Thymus (tissue), 11 donors: ENCODE results near the gene COG6. TPM values are rescaled to one million over a fixed set of nuclear protein-coding genes. Genes with fewer than 3 reads are reported as not detected.

Experiments
- DNase-seq, 9 donors: peaks; one replicate each; pipeline ENCODE4 v3.0.0-alpha.2; 2013; ENCODE audit warnings: low spot score in 9 of 9, low read depth in 6 of 9, missing footprints in 1 of 9
- H3K27ac ChIP-seq, 2 donors: one replicate each; pipeline ENCODE4 v1.5.1; 2013; ENCODE audit warnings: control low read depth in 1 of 2, low read depth in 1 of 2, low read length in 1 of 2, mild to moderate bottlenecking in 1 of 2, moderate library complexity in 1 of 2
- H3K27me3 ChIP-seq, 2 donors: one replicate each; pipeline ENCODE4 v1.5.1; 2013; ENCODE audit warnings: low read length in 1 of 2; ENCODE audit not compliant: control insufficient read depth in 2 of 2, insufficient read depth in 1 of 2
- H3K36me3 ChIP-seq, 2 donors: one replicate each; pipeline ENCODE4 v1.5.1; 2013; ENCODE audit warnings: low read length in 1 of 2, mild to moderate bottlenecking in 1 of 2, moderate library complexity in 1 of 2; ENCODE audit not compliant: control insufficient read depth in 2 of 2, insufficient read depth in 2 of 2
- H3K4me1 ChIP-seq, 2 donors: one replicate each; pipeline ENCODE4 v1.5.1; 2013; ENCODE audit warnings: low read length in 2 of 2; ENCODE audit not compliant: control insufficient read depth in 2 of 2, insufficient read depth in 2 of 2
- H3K4me3 ChIP-seq, 2 donors: one replicate each; pipeline ENCODE4 v1.5.1; 2013; ENCODE audit warnings: low read length in 2 of 2, control low read depth in 1 of 2, mild to moderate bottlenecking in 1 of 2
- H3K9me3 ChIP-seq, 2 donors: one replicate each; pipeline ENCODE4 v1.5.1; 2013; ENCODE audit warnings: low read length in 1 of 2, mild to moderate bottlenecking in 1 of 2; ENCODE audit not compliant: control insufficient read depth in 2 of 2, insufficient read depth in 1 of 2
- WGBS: extraction: QIAGEN DNeasy Blood & Tissue Kit; methylation state at CpG from one replicate; pipeline ENCODE4 v1.1.7; 2013; 5-methylcytosine and 5-hydroxymethylcytosine counted together
- polyA plus RNA-seq: library from polyadenylated mRNA; stranded (reverse); fragments of 200-250 nt; gene quantifications from one replicate; pipeline ENCODE4 v1.2.3, GENCODE V29; 2013
- total RNA-seq: library from RNA; stranded (reverse); fragments of 120-200 nt; gene quantifications from one replicate; pipeline ENCODE4 v1.2.4, GENCODE V29; 2013
- donor health status: healthy.

The COG6 gene
- total and polyA plus RNA-seq, 2 donors, result 12.9 to 15.7 TPM

DNA sequence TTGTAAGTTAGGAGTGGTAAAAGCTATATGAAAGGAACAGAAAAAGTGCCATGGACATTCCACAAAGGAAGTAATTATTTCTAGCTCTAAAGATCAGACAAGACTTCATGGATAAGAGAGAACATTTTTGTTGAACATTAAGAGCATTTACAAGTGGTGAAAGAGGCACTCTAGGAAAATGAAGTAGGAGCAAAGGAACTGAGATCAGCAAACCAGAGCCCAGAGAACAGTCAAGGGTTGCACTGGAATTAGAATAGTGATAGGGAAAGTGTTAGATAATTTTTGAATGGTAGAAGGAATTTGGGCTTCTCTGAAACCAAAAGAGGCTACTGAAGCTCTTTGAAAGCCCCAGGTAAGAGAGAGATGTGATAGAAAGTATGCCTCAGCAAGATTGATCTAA, 94.1 kb downstream of the COG6 start:
- H3K27ac ChIP-seq, result no peak overlapping the region
- no peaks in the 10 kb centered on the region for H3K4me1 ChIP-seq
- H3K27me3 ChIP-seq, result no peaks in the 10 kb centered on the region
- no peaks in the 10 kb centered on the region for H3K9me3 ChIP-seq
- H3K36me3 ChIP-seq, result no peaks in the 10 kb centered on the region
- H3K4me3 ChIP-seq, result no peak overlapping the region
- no peak for DNase-seq

DNA sequence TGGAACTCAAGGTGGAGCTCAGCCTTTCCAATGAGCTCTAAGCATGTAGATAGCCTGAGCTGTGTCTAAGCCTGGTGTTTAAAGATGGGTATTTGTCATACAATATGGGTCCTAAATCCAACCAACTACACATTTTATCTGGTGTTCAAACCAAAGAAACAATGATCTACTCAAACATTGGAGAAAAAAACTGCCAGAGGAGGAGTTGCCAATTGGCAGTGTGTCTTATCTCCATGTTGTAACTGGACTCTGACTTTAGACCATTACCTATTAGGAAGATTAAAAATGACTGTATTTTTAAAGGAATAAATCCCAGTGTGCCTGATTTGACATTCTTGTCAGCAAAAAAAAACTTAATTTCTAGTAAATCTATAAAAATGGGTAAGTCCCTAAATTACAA, 96.3 kb downstream of the COG6 start:
- H3K27me3 ChIP-seq, result no peaks in the 10 kb centered on the region
- no peak overlapping the region for H3K4me3 ChIP-seq
- DNase-seq, result no peak
- H3K9me3 ChIP-seq, result no peaks in the 10 kb centered on the region
- no peaks in the 10 kb centered on the region for H3K4me1 ChIP-seq
- no peaks in the 10 kb centered on the region for H3K36me3 ChIP-seq
- H3K27ac ChIP-seq, result no peak overlapping the region

DNA sequence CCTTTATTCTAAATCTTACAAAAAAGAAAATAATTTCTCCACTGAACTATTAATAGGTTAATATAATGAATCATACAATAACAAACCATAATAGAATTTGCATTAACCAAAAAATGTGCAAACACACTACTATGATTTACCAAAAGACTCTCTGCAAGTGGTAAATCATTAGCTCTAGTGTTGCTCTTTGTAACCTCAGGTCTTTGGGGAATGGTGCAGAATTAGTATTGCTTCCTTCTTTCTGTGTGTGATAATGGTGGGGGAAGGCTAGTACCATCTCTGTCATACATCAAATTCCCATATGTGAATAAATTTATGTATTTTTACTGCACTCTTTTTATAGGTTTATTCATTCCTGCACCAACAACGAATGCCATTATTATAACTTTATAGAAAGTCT, 105.1 kb downstream of the COG6 start:
- Histone ChIP-seq H3K4me1 (no peaks in the 10 kb centered on the region), H3K9me3 (no peaks in the 10 kb centered on the region), H3K27me3 (no peaks in the 10 kb centered on the region), H3K4me3 (no peak overlapping the region), H3K27ac (no peak overlapping the region), H3K36me3 (no peaks in the 10 kb centered on the region)
- WGBS, result 97% methylated on average over 1 of the region's 1 CpG
- no peak for DNase-seq

DNA sequence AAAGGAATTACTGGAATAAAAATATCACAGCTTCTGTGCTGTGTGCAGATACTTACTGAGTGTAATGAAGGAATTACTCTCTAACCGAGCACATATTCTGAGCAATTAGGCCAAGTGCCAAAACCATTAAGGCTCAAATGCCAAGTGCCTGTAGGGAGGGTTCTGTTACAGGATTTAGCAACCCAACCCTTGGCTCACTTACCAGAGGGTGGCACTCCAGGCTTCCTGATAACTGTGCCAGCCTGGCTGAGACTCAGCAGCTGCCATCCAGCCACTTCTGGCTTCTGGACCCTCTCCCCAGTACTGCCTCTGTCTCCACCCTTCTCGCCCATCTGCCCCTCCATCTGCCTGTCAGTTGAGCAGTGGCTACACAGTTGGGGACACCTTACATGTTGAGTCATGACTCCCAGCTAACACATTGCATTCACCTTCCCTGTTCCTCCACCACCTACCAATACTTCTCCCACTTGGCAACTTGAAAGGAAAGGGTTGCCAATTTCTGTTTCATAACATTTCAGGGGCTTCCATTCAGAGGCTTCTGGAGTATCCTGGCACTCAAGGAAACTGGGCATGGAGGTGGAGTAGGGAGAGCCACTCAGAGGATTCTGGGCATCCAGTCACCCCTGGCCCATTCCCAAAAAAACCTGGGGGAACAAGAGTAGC, 110.5 kb downstream of the COG6 start:
- Histone ChIP-seq H3K9me3 (no peaks in the 10 kb centered on the region), H3K27me3 (no peaks in the 10 kb centered on the region), H3K4me1 (peaks cover 0 to 5% of the 10 kb centered on the region in 2 donors), H3K27ac (no peak overlapping the region), H3K36me3 (no peaks in the 10 kb centered on the region), H3K4me3 (no peak overlapping the region)
- peak in 1 of 9 donors; percentile 5 for DNase-seq
- WGBS, result 87% methylated on average over 2 of the region's 2 CpGs

- H3K27ac ChIP-seq, result no peak overlapping the region
- peaks cover 0 to 5% of the 10 kb centered on the region in 2 donors for H3K4me1 ChIP-seq
- DNase-seq, result no peak
- 92% methylated on average over 2 of the region's 2 CpGs for WGBS
- H3K9me3 ChIP-seq, result no peaks in the 10 kb centered on the region
- no peak overlapping the region for H3K4me3 ChIP-seq
- no peaks in the 10 kb centered on the region for H3K27me3 ChIP-seq
- no peaks in the 10 kb centered on the region for H3K36me3 ChIP-seq
These were observed 111.1 kb downstream of the COG6 start for GRCh38 chr13:39766464-39767158.

DNA sequence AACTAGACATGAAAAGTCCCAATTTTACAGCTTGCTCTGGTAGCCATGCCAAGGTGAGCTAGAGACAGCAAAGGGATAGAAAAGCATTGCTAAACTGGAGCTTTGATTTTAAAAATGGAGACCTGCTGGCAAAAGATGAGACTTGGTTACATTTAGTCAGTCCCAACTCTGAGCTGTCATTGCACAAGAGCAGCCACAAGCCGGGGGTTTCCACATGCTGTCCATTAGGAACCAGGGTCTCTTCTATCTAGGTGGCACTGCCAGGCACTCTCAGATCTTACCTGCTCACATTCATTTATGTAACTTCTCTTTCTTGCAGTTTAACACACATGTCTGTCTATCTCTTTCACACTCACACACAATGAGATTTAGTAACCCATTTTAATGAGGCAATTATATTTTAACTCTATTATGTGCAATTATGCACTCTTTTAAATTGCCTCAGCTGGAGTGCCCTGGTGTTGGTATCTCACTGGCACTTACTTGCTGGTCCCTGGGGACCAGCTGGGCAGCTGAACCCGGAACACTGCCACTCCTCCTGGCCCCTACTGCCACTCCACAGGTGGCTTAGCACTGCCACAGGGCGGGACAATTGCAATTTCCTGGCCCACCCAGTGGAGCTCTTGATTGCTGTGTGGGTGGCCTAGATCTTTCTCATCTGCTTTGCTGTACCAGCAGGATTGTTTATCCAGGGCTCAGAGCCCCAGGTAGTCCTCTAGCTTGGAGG, 112.5 kb downstream of the COG6 start:
- Histone ChIP-seq H3K27ac (no peak overlapping the region), H3K27me3 (no peaks in the 10 kb centered on the region), H3K36me3 (no peaks in the 10 kb centered on the region), H3K9me3 (no peaks in the 10 kb centered on the region), H3K4me1 (peaks cover 0 to 5% of the 10 kb centered on the region in 2 donors), H3K4me3 (no peak overlapping the region)
- DNase-seq, result no peak
- WGBS, result 91% methylated on average over 3 of the region's 3 CpGs

GRCh38 chr13:39768962-39769361, 113.5 kb downstream of the COG6 start:
- no peaks in the 10 kb centered on the region for H3K9me3 ChIP-seq
- no peak overlapping the region for H3K27ac ChIP-seq
- peaks cover 0 to 5% of the 10 kb centered on the region in 2 donors for H3K4me1 ChIP-seq
- H3K4me3 ChIP-seq, result no peak overlapping the region
- no peaks in the 10 kb centered on the region for H3K36me3 ChIP-seq
- H3K27me3 ChIP-seq, result no peaks in the 10 kb centered on the region
- DNase-seq, result no peak

GRCh38 chr13:39770221-39771090, 115.0 kb downstream of the COG6 start:
- Histone ChIP-seq H3K4me3 (no peak overlapping the region), H3K9me3 (no peaks in the 10 kb centered on the region), H3K27ac (no peak overlapping the region), H3K36me3 (no peaks in the 10 kb centered on the region), H3K27me3 (no peaks in the 10 kb centered on the region), H3K4me1 (peaks cover 0 to 5% of the 10 kb centered on the region in 2 donors)
- 90% methylated on average over 9 of the region's 9 CpGs for WGBS
- no peak for DNase-seq
